H1 (cell line): Measurements from ENCODE around the gene RNF133. TPM values are rescaled to one million over a fixed set of nuclear protein-coding genes. Genes with fewer than 3 reads are reported as not detected.

Experiments used
- CTCF ChIA-PET: fragments of 300-600 bp; sonication (Branson Sonifier 250); formaldehyde crosslinking; loops from one replicate; lab custom pipeline; 2021; ENCODE audit not compliant: partially characterized antibody; lab: Charles Lee
- POLR2A ChIA-PET: fragments of 300-600 bp; sonication (Branson Sonifier 250); formaldehyde crosslinking; loops from one replicate; lab custom pipeline; 2021; ENCODE audit warnings: inconsistent platforms; ENCODE audit not compliant: partially characterized antibody; lab: Charles Lee
- DNase-seq, 2 experiments: peaks; one replicate each; pipeline versions ENCODE4 v3.0.0 to v3.0.0-alpha.2; 2010 to 2022; ENCODE audit warnings: low spot score in 2 of 2, low read depth in 1 of 2, mixed read lengths in 1 of 2
- FAIRE-seq: peaks from 2 replicates; lab custom pipeline; 2011; peaks lifted over from hg19 to GRCh38; lab: Jason Lieb, UNC
- H2AFZ ChIP-seq: 2 replicates; pipeline ENCODE4 v1.8.1; 2012; ENCODE audit warnings: low read length, inconsistent platforms
- H2AK5ac ChIP-seq: 2 replicates; pipeline ENCODE4 v1.6.1; 2013; ENCODE audit warnings: low read depth, low read length
- H2BK120ac ChIP-seq: replicated peaks from 2 replicates; pipeline ENCODE3; 2013; ENCODE audit warnings: low read depth, low read length, inconsistent platforms
- H2BK12ac ChIP-seq: 2 replicates; pipeline ENCODE4 v1.6.1; 2013; ENCODE audit warnings: low read depth, low read length
- H2BK15ac ChIP-seq: 2 replicates; pipeline ENCODE4 v1.6.1; 2013; ENCODE audit warnings: low read length
- H2BK20ac ChIP-seq: 2 replicates; pipeline ENCODE4 v1.6.1; 2013; ENCODE audit warnings: low read length
- H2BK5ac ChIP-seq: 2 replicates; pipeline ENCODE4 v1.6.1; 2013; ENCODE audit warnings: low read depth, low read length
- H3K14ac ChIP-seq: 2 replicates; pipeline ENCODE4 v1.6.1; 2013; ENCODE audit warnings: inconsistent platforms; ENCODE audit not compliant: insufficient read length
- H3K18ac ChIP-seq: 2 replicates; pipeline ENCODE4 v1.6.1; 2013; ENCODE audit warnings: low read length; ENCODE audit errors: extremely low read depth
- H3K23ac ChIP-seq: 2 replicates; pipeline ENCODE4 v1.6.1; 2013; ENCODE audit warnings: inconsistent platforms; ENCODE audit not compliant: insufficient read length
- H3K23me2 ChIP-seq: 2 replicates; pipeline ENCODE4 v1.6.1; 2013; ENCODE audit warnings: low read depth, low read length
- H3K27ac ChIP-seq: 2 replicates; pipeline ENCODE4 v1.6.1; 2011; ENCODE audit warnings: low read depth, low read length, inconsistent platforms
- H3K27me3 ChIP-seq, 4 experiments: replicated peaks in 1 of 4; 1 replicate in 1 of 4; 2 replicates in 3 of 4; pipeline versions ENCODE4 v1.6.1 to v1.8.1; 2011 to 2013; ENCODE audit warnings: low read length in 3 of 4, mild to moderate bottlenecking in 3 of 4, inconsistent platforms in 2 of 4, mixed read lengths in 2 of 4, moderate library complexity in 1 of 4; ENCODE audit not compliant: control insufficient read depth in 3 of 4, insufficient read depth in 3 of 4; ENCODE audit errors: extremely low read depth in 1 of 4
- H3K36me3 ChIP-seq, 4 experiments: 2 replicates each; pipeline versions ENCODE4 v1.6.1 to v1.8.1; 2011 to 2013; ENCODE audit warnings: mild to moderate bottlenecking in 4 of 4, low read length in 3 of 4, moderate library complexity in 2 of 4, control low read depth in 1 of 4, inconsistent platforms in 1 of 4; ENCODE audit not compliant: insufficient read depth in 4 of 4, control insufficient read depth in 2 of 4
- H3K4ac ChIP-seq: replicated peaks from 2 replicates; pipeline ENCODE3; 2013; ENCODE audit warnings: low read length, low read depth, mixed read lengths, inconsistent platforms; ENCODE audit not compliant: insufficient read length
- H3K4me1 ChIP-seq, 4 experiments: replicated peaks in 1 of 4; 1 replicate in 1 of 4; 2 replicates in 3 of 4; pipeline versions ENCODE4 v1.6.1 to v1.8.1; 2011 to 2013; ENCODE audit warnings: low read length in 3 of 4, inconsistent platforms in 2 of 4, mixed read lengths in 1 of 4; ENCODE audit not compliant: insufficient read depth in 4 of 4, control insufficient read depth in 3 of 4
- H3K4me2 ChIP-seq, 2 experiments: 2 replicates each; pipeline versions ENCODE4 v1.6.1 to v1.8.1; 2011 to 2013; ENCODE audit warnings: low read depth in 2 of 2, low read length in 2 of 2, control low read depth in 1 of 2, inconsistent platforms in 1 of 2, mild to moderate bottlenecking in 1 of 2; ENCODE audit not compliant: insufficient read depth in 1 of 2
- H3K4me3 ChIP-seq, 4 experiments: fragments of 200-600, 300-600 bp in 1 of 4; sonication (generic), shearing (Covaris generic), sonication (Bioruptor Twin) in 1 of 4; 2 replicates each; pipeline versions ENCODE4 v1.5.1 to v1.8.1; 2011 to 2016; ENCODE audit warnings: low read length in 4 of 4, low read depth in 3 of 4, control low read depth in 2 of 4, inconsistent platforms in 2 of 4, mild to moderate bottlenecking in 2 of 4, mixed read lengths in 1 of 4, moderate library complexity in 1 of 4; ENCODE audit not compliant: insufficient read depth in 2 of 4; ENCODE audit errors: extremely low read depth in 1 of 4
- H3K56ac ChIP-seq: replicated peaks from 2 replicates; pipeline ENCODE3; 2013; ENCODE audit warnings: low read depth, mild to moderate bottlenecking, mixed read lengths, low read length, inconsistent platforms; ENCODE audit not compliant: insufficient read length
- H3K79me1 ChIP-seq: 2 replicates; pipeline ENCODE4 v1.6.1; 2013; ENCODE audit warnings: low read depth, low read length, control low read depth
- H3K79me2 ChIP-seq, 2 experiments: 2 replicates each; pipeline versions ENCODE4 v1.6.1 to v1.8.1; 2012 to 2013; ENCODE audit warnings: low read length in 2 of 2, mild to moderate bottlenecking in 2 of 2, inconsistent platforms in 1 of 2; ENCODE audit not compliant: insufficient read depth in 2 of 2, control insufficient read depth in 1 of 2
- H3K9ac ChIP-seq, 4 experiments: replicated peaks in 1 of 4; 1 replicate in 1 of 4; 2 replicates in 3 of 4; pipeline versions ENCODE4 v1.6.1 to v1.8.1; 2011 to 2013; ENCODE audit warnings: low read depth in 3 of 4, low read length in 3 of 4, control low read depth in 2 of 4, mild to moderate bottlenecking in 2 of 4, moderate library complexity in 2 of 4, inconsistent platforms in 1 of 4; ENCODE audit errors: extremely low read depth in 1 of 4
- H3K9me3 ChIP-seq, 2 experiments: 2 replicates each; pipeline versions ENCODE4 v1.6.1 to v1.8.1; 2012 to 2013; ENCODE audit warnings: mild to moderate bottlenecking in 2 of 2, moderate library complexity in 2 of 2, control low read depth in 1 of 2, inconsistent platforms in 1 of 2, low read depth in 1 of 2, low read length in 1 of 2, mixed read lengths in 1 of 2; ENCODE audit not compliant: insufficient read depth in 2 of 2
- H4K20me1 ChIP-seq, 2 experiments: replicated peaks in 1 of 2; 2 replicates each; pipeline versions ENCODE3 to v1.8.1; 2011 to 2013; ENCODE audit warnings: inconsistent platforms in 2 of 2, low read length in 2 of 2, mild to moderate bottlenecking in 1 of 2; ENCODE audit not compliant: insufficient read depth in 2 of 2, control insufficient read depth in 1 of 2
- H4K5ac ChIP-seq: 2 replicates; pipeline ENCODE4 v1.6.1; 2013; ENCODE audit warnings: low read length, low read depth, mixed read lengths, inconsistent platforms; ENCODE audit not compliant: insufficient read length
- H4K8ac ChIP-seq: 2 replicates; pipeline ENCODE4 v1.8.0; 2013; ENCODE audit warnings: mild to moderate bottlenecking, moderate library complexity, low read length, inconsistent platforms; ENCODE audit not compliant: insufficient read depth; ENCODE audit errors: extremely low read depth
- H4K91ac ChIP-seq: replicated peaks from 2 replicates; pipeline ENCODE3; 2013; ENCODE audit warnings: low read length, mixed read lengths, inconsistent platforms; ENCODE audit not compliant: insufficient read length
- HDAC2 ChIP-seq, 2 experiments: fragments of 300-600 bp in 1 of 2; sonication (generic) in 1 of 2; IDR thresholded peaks; 2 replicates each; pipeline ENCODE4 v1.6.1; 2011 to 2012; ENCODE audit warnings: low read depth in 2 of 2, low read length in 2 of 2, mild to moderate bottlenecking in 2 of 2, moderate library complexity in 2 of 2, borderline replicate concordance in 1 of 2, inconsistent platforms in 1 of 2
- NANOG ChIP-seq: IDR thresholded peaks from 2 replicates; pipeline ENCODE4 v1.6.1; 2011; ENCODE audit warnings: low read length, low read depth, mild to moderate bottlenecking, inconsistent platforms; ENCODE audit not compliant: insufficient read depth, poor library complexity, severe bottlenecking
- TBP ChIP-seq: IDR thresholded peaks from 2 replicates; pipeline ENCODE4 v1.6.1; 2011; ENCODE audit warnings: low read depth, low read length, improper control_type of control experiment
- TCF12 ChIP-seq: IDR thresholded peaks from 2 replicates; pipeline ENCODE4 v1.6.1; 2011; ENCODE audit warnings: low read depth, mild to moderate bottlenecking, low read length
- TEAD4 ChIP-seq: IDR thresholded peaks from 2 replicates; pipeline ENCODE4 v1.6.1; 2012; ENCODE audit warnings: low read depth, low read length, inconsistent platforms, mixed read lengths
- long read RNA-seq, 2 experiments: library from RNA in 1 of 2; library from capped mRNA in 1 of 2; stranded (forward); transcript quantifications; one replicate each; pipeline ENCODE4 v2.0.0, GENCODE V29; 2021; ENCODE audit warnings: inconsistent platforms in 1 of 2
- polyA minus RNA-seq, 3 experiments: library from RNA; depleted of rRNA, polyadenylated mRNA; stranded (reverse); fragments of >200 nt; gene quantifications; 1 replicate in 2 of 3; 2 replicates in 1 of 3; pipeline ENCODE4 v1.2.3, GENCODE V29; 2011
- polyA plus RNA-seq, 7 experiments: library from polyadenylated mRNA; depleted of rRNA in 3 of 7; stranded (reverse) in 5 of 7; unstranded in 2 of 7; fragments of >200 nt in 5 of 7; fragments of 200-250 nt in 2 of 7; gene quantifications; 1 replicate in 5 of 7; 2 replicates in 1 of 7; 4 replicates in 1 of 7; pipeline versions ENCODE4 v1.2.1 to v1.2.3, GENCODE V29; 2011 to 2013; ENCODE audit warnings: missing spikeins in 2 of 7, mixed read lengths in 2 of 7
- total RNA-seq: library from RNA; stranded (reverse); fragmentation: NEBNext Ultra II Directional; extraction: Animal tissue kit (Norgen Biotek cat#: 25700); gene quantifications from 2 replicates; pipeline ENCODE4 v1.2.1, GENCODE V29; 2021

Gene RNF133, protein sequence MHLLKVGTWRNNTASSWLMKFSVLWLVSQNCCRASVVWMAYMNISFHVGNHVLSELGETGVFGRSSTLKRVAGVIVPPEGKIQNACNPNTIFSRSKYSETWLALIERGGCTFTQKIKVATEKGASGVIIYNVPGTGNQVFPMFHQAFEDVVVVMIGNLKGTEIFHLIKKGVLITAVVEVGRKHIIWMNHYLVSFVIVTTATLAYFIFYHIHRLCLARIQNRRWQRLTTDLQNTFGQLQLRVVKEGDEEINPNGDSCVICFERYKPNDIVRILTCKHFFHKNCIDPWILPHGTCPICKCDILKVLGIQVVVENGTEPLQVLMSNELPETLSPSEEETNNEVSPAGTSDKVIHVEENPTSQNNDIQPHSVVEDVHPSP
- 0.39 TPM in 1 of 2 replicates, not detected in the other for total RNA-seq
- polyA plus RNA-seq (2011; rRNA removed), result 0.09 TPM in 1 of 2 replicates, not detected in the other
- not detected for polyA plus RNA-seq (2011; cell fraction: cytosol; rRNA removed)
- polyA plus RNA-seq (2011; cell fraction: nucleus; rRNA removed), result not detected
- polyA plus RNA-seq (2012, experiment 1 of 2), result not detected in 4 replicates
- not detected for polyA plus RNA-seq (2012, experiment 2 of 2)
- 0.06 TPM for polyA plus RNA-seq (2013, experiment 1 of 2)
- not detected for polyA plus RNA-seq (2013, experiment 2 of 2)
- polyA minus RNA-seq (2011; rRNA and poly(A)+ RNA removed), result 1.9 and 2.3 TPM in 2 replicates
- polyA minus RNA-seq (2011; cell fraction: cytosol; rRNA and poly(A)+ RNA removed), result not detected
- 6.8 TPM for polyA minus RNA-seq (2011; cell fraction: nucleus; rRNA and poly(A)+ RNA removed)
- long read RNA-seq, experiment 1, result 0 reads
- long read RNA-seq, experiment 2, result 0 reads

DNA sequence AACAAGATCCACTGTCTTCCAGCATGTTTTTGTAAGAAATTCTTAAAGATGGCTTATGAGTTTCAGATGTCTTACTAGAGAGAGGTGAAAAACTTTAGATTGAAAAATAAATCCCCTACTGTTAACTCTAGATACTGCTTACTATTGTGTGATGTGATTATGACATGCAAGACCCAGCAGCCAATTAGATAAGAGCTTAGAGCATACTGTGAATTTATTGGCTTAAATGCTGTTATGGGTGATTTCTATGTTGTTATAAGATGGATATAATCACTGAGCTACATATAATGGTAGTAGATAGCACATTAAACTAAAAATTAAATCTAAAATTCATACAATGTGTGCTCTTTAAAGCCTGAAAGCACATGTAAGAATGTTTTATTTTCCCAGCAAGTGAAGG, at the start of gene RNF133:
Gene RNF133, minus strand, starts transcription at position 101 of the 400 bp plus-strand sequence. CDS start 199 bp downstream, outside the sequence.
- H4K91ac ChIP-seq, result no peak within 1 kb of the TSS
- POLR2A ChIA-PET, result no interaction called here
- no peak within 1 kb of the TSS for H3K14ac ChIP-seq
- H3K27ac ChIP-seq, result no peak within 1 kb of the TSS
- no peak within 1 kb of the TSS for H3K4me2 ChIP-seq
- DNase-seq (no peak), FAIRE-seq (no peak)
- no peaks in the 10 kb centered on the region; a peak in 1 of 4 replicates for H3K9me3 ChIP-seq
- H3K9ac ChIP-seq, result no peak within 1 kb of the TSS
- no peak within 1 kb of the TSS for H3K4me3 ChIP-seq
- no peaks in the 10 kb centered on the region for H4K20me1 ChIP-seq
- no peak for TF ChIP-seq TBP
- TF ChIP-seq HDAC2 (IDR thresholded peaks at IDR 0.05; ENCODE audit: borderline replicate concordance in 1 of 2, low read depth in 2 of 2, low read length in 2 of 2), result no peak
- TF ChIP-seq TEAD4, result no peak
- TF ChIP-seq NANOG, result no peak
- no peak for TF ChIP-seq TCF12
- H2AFZ ChIP-seq, result no peak within 1 kb of the TSS
- no peaks in the 10 kb centered on the region for H3K23me2 ChIP-seq
- H3K18ac ChIP-seq, result no peak within 1 kb of the TSS
- no peak within 1 kb of the TSS for H3K4ac ChIP-seq
- peaks cover 0 to 8% (median 3%) of the 10 kb centered on the region in 4 experiments; a peak in 3 of 7 replicates for H3K4me1 ChIP-seq
- no peaks in the 10 kb centered on the region for H3K79me2 ChIP-seq
- H2BK15ac ChIP-seq, result no peak within 1 kb of the TSS
- no peaks in the 10 kb centered on the region for H3K79me1 ChIP-seq
- H3K36me3 ChIP-seq, result no peaks in the 10 kb centered on the region
- H2AK5ac ChIP-seq, result no peak within 1 kb of the TSS
- H2BK12ac ChIP-seq, result no peak within 1 kb of the TSS
- H2BK120ac ChIP-seq, result no peak within 1 kb of the TSS
- CTCF ChIA-PET, result interaction anchor here (1.0 to 6.4 kb wide), 3 partner anchors 11 to 355 kb away, joined by 3 to 35 read pairs (median 3); no protein-coding TSS in a partner anchor
- H3K56ac ChIP-seq, result no peak within 1 kb of the TSS
- H4K8ac ChIP-seq, result no peak within 1 kb of the TSS
- no peak within 1 kb of the TSS for H2BK20ac ChIP-seq
- H4K5ac ChIP-seq, result no peak within 1 kb of the TSS
- H3K27me3 ChIP-seq, result no peaks in the 10 kb centered on the region
- H3K23ac ChIP-seq, result no peak within 1 kb of the TSS
- no peak within 1 kb of the TSS for H2BK5ac ChIP-seq
